Effector memory CD4-positive, alpha-beta T cell (primary cell): Measurements from ENCODE around the gene CLCN2.

ENCODE experiments used
- DNase-seq, 3 donors: peaks; one replicate each; pipeline ENCODE4 v3.0.0-alpha.2; 2020
- H3K27ac ChIP-seq: 2 replicates; pipeline ENCODE4 v1.7.0; 2013; ENCODE audit warnings: mild to moderate bottlenecking, low read length, moderate library complexity; ENCODE audit not compliant: insufficient read depth, poor library complexity, severe bottlenecking
- H3K27me3 ChIP-seq: replicated peaks from 2 replicates; pipeline ENCODE4 v1.7.0; 2013; ENCODE audit warnings: mild to moderate bottlenecking, low read length; ENCODE audit not compliant: insufficient read depth, control insufficient read depth, poor library complexity, severe bottlenecking
- H3K36me3 ChIP-seq: 2 replicates; pipeline ENCODE4 v1.7.0; 2013; ENCODE audit warnings: mild to moderate bottlenecking, low read length, moderate library complexity; ENCODE audit not compliant: control insufficient read depth, insufficient read depth
- H3K4me1 ChIP-seq: 2 replicates; pipeline ENCODE4 v1.7.0; 2013; ENCODE audit warnings: low read length, mild to moderate bottlenecking; ENCODE audit not compliant: control insufficient read depth, insufficient read depth, poor library complexity, severe bottlenecking
- H3K4me3 ChIP-seq: 2 replicates; pipeline ENCODE4 v1.7.0; 2013; ENCODE audit warnings: low read length, low read depth, mild to moderate bottlenecking; ENCODE audit not compliant: insufficient read depth, poor library complexity, severe bottlenecking
- H3K9me3 ChIP-seq: 2 replicates; pipeline ENCODE4 v1.7.0; 2013; ENCODE audit warnings: mild to moderate bottlenecking, low read length, moderate library complexity; ENCODE audit not compliant: control insufficient read depth

Gene CLCN2

GRCh38 chr3:184325715-184326369, 35.6 kb downstream of the CLCN2 start:
- no peak for DNase-seq

GRCh38 chr3:184325269-184325668, 36.1 kb downstream of the CLCN2 start:
- Histone ChIP-seq H3K27me3 (no peaks in the 10 kb centered on the region), H3K4me3 (no peak overlapping the region), H3K9me3 (no peaks in the 10 kb centered on the region), H3K4me1 (no peaks in the 10 kb centered on the region), H3K27ac (no peak overlapping the region), H3K36me3 (peaks cover 97% of the 10 kb centered on the region)
- DNase-seq, result no peak

More at GRCh38 chr3:184325715-184326369, 35.6 kb downstream of the CLCN2 start:
- H3K27ac ChIP-seq, result no peak overlapping the region
- H3K4me3 ChIP-seq, result no peak overlapping the region
- H3K9me3 ChIP-seq, result no peaks in the 10 kb centered on the region
- peaks cover 94% of the 10 kb centered on the region for H3K36me3 ChIP-seq
- H3K4me1 ChIP-seq, result no peaks in the 10 kb centered on the region
- no peaks in the 10 kb centered on the region for H3K27me3 ChIP-seq

- Histone ChIP-seq H3K36me3 (peaks cover 89% of the 10 kb centered on the region), H3K4me3 (no peak overlapping the region), H3K27ac (no peak overlapping the region), H3K4me1 (peaks cover 4% of the 10 kb centered on the region), H3K27me3 (no peaks in the 10 kb centered on the region), H3K9me3 (no peaks in the 10 kb centered on the region)
- no peak for DNase-seq
Measured at GRCh38 chr3:184323696-184324095, 37.7 kb downstream of the CLCN2 start.

DNA sequence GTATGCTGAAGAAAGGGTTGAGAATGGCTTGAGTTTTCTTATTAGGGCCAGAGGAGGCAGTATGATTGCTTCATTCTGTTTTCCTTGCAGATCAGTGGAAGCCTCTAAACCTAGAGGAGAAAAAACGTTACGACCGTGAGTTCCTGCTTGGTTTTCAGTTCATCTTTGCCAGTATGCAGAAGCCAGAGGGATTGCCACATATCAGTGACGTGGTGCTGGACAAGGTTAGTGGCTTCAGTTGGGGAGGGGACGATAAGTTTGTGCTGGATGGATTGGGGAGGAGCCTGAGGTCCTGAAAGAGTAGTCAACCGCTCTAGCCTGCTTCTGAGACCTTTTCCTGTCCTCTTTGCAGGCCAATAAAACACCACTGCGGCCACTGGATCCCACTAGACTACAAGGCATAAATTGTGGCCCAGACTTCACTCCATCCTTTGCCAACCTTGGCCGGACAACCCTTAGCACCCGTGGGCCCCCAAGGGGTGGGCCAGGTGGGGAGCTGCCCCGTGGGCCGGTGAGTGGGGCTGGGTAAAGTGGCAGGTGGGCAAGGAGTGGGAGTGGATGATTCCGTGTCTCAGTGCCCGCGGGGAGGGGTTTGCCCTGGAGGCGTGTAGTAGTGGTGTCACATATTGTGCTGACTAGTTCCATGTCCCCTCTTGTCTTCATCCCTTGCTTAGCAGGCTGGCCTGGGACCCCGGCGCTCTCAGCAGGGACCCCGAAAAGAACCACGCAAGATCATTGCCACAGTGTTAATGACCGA, 38.5 kb downstream of the CLCN2 start:
- peaks cover 84% of the 10 kb centered on the region for H3K36me3 ChIP-seq
- H3K4me3 ChIP-seq, result no peak overlapping the region
- no peaks in the 10 kb centered on the region for H3K9me3 ChIP-seq
- DNase-seq, result no peak
- no peak overlapping the region for H3K27ac ChIP-seq
- H3K27me3 ChIP-seq, result no peaks in the 10 kb centered on the region
- H3K4me1 ChIP-seq, result peaks cover 4% of the 10 kb centered on the region

DNA sequence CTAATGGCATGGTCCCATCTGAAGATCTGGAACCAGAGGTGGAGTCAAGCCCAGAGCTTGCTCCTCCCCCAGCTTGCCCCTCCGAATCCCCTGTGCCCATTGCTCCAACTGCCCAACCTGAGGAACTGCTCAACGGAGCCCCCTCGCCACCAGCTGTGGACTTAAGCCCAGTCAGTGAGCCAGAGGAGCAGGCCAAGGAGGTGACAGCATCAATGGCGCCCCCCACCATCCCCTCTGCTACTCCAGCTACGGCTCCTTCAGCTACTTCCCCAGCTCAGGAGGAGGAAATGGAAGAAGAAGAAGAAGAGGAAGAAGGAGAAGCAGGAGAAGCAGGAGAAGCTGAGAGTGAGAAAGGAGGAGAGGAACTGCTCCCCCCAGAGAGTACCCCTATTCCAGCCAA, 39.7 kb downstream of the CLCN2 start:
- Histone ChIP-seq H3K27me3 (no peaks in the 10 kb centered on the region), H3K4me3 (no peak overlapping the region), H3K4me1 (peaks cover 4% of the 10 kb centered on the region), H3K9me3 (no peaks in the 10 kb centered on the region), H3K36me3 (peaks cover 81% of the 10 kb centered on the region), H3K27ac (no peak overlapping the region)
- DNase-seq, result no peak

DNA sequence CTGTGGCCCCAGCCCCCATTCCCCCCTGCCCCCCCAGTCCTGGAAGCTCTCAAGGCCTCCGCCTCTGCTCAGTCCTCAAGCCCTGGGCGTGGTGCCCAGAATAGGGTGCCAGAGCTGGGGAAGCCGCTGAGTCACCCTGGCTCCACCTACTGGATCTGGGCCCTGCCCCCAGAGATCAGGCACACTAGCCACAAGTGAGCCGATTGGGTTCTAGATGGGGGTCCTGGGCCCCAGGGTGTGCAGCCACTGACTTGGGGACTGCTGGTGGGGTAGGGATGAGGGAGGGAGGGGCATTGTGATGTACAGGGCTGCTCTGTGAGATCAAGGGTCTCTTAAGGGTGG, 41.3 kb downstream of the CLCN2 start:
- Histone ChIP-seq H3K27ac (peak overlapping the region; percentile 2), H3K9me3 (no peaks in the 10 kb centered on the region), H3K4me3 (no peak overlapping the region), H3K4me1 (peaks cover 20% of the 10 kb centered on the region), H3K27me3 (no peaks in the 10 kb centered on the region), H3K36me3 (peaks cover 65% of the 10 kb centered on the region)
- DNase-seq, result no peak

GRCh38 chr3:184317201-184317600, 44.2 kb downstream of the CLCN2 start:
- Histone ChIP-seq H3K9me3 (no peaks in the 10 kb centered on the region), H3K4me1 (peaks cover 20% of the 10 kb centered on the region), H3K27ac (no peak overlapping the region), H3K36me3 (peaks cover 36% of the 10 kb centered on the region), H3K27me3 (no peaks in the 10 kb centered on the region), H3K4me3 (no peak overlapping the region)
- DNase-seq, result no peak

GRCh38 chr3:184316792-184317191, 44.6 kb downstream of the CLCN2 start:
- no peak for DNase-seq
- H3K36me3 ChIP-seq, result peaks cover 32% of the 10 kb centered on the region
- H3K9me3 ChIP-seq, result no peaks in the 10 kb centered on the region
- no peak overlapping the region for H3K4me3 ChIP-seq
- H3K4me1 ChIP-seq, result peaks cover 20% of the 10 kb centered on the region
- H3K27ac ChIP-seq, result peak overlapping the region; percentile 92
- H3K27me3 ChIP-seq, result no peaks in the 10 kb centered on the region

GRCh38 chr3:184315871-184316661, 45.3 kb downstream of the CLCN2 start:
- Histone ChIP-seq H3K27ac (peak overlapping the region; percentile 92), H3K27me3 (no peaks in the 10 kb centered on the region), H3K9me3 (no peaks in the 10 kb centered on the region), H3K4me1 (peaks cover 20% of the 10 kb centered on the region), H3K4me3 (no peak overlapping the region), H3K36me3 (peaks cover 25% of the 10 kb centered on the region)
- no peak for DNase-seq

DNA sequence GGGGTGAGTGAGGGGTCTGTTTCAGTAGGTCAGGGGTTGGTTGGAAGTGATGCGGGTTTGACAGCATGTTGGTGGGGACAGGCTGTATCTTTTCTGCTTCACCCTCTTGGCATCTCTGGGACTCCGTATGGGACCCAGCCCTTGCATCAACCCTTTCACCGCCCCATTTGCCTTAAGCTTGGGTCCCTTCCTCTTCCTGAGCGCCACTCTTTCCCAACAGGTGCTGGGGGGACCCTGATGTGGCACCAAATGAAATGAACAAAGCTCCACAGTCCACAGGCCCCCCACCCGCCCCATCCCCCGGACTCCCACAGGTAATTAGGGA, 45.9 kb downstream of the CLCN2 start:
- H3K4me1 ChIP-seq, result peaks cover 20% of the 10 kb centered on the region
- DNase-seq, result no peak
- peak overlapping the region; percentile 62 for H3K4me3 ChIP-seq

More for the DNA sequence above, 45.9 kb downstream of the CLCN2 start:
- H3K27ac ChIP-seq, result peak overlapping the region; percentile 92
- no peaks in the 10 kb centered on the region for H3K27me3 ChIP-seq
- H3K36me3 ChIP-seq, result peaks cover 19% of the 10 kb centered on the region
- no peaks in the 10 kb centered on the region for H3K9me3 ChIP-seq
